Measurements from ENCODE around the gene FLT3.

- no peak for TF ChIP-seq POLR2A (IDR thresholded peaks at IDR 0.05)
- no peak for TF ChIP-seq CTCF (IDR thresholded peaks at IDR 0.05)
These were observed 803 bp downstream of the FLT3 start for GRCh38 chr13:28099396-28100149.

All from heart left ventricle (tissue), 13 donors.